ENCODE data around the gene TFIP11.

Gene TFIP11

GRCh38 chr22:26479043-26479791 is 33.1 kb downstream of the TFIP11 start:
- Histone ChIP-seq H3K27ac (ENCODE audit: low read length) (no peak overlapping the region), H3K36me3 (ENCODE audit: control insufficient read depth in 2 of 2, insufficient read depth in 2 of 2, low read length in 2 of 2) (peaks cover 17 to 28% of the 10 kb centered on the region in 2 donors), H3K27me3 (ENCODE audit: control insufficient read depth in 1 of 2, insufficient read depth in 2 of 2, low read length in 2 of 2) (no peaks in the 10 kb centered on the region), H3K4me1 (ENCODE audit: control insufficient read depth, insufficient read depth, low read length) (peaks cover 22% of the 10 kb centered on the region), H3K9ac (ENCODE audit: low read length in 2 of 2) (no peak overlapping the region), H3K4me3 (ENCODE audit: low read length in 2 of 2) (no peak overlapping the region), H3K9me3 (ENCODE audit: control insufficient read depth in 2 of 2, low read length in 2 of 2) (no peaks in the 10 kb centered on the region)

- Histone ChIP-seq H3K27me3 (ENCODE audit: control insufficient read depth in 1 of 2, insufficient read depth in 2 of 2, low read length in 2 of 2) (no peaks in the 10 kb centered on the region), H3K9me3 (ENCODE audit: control insufficient read depth in 2 of 2, low read length in 2 of 2) (no peaks in the 10 kb centered on the region), H3K27ac (ENCODE audit: low read length) (no peak overlapping the region), H3K9ac (ENCODE audit: low read length in 2 of 2) (no peak overlapping the region), H3K36me3 (ENCODE audit: control insufficient read depth in 2 of 2, insufficient read depth in 2 of 2, low read length in 2 of 2) (peaks cover 26 to 37% of the 10 kb centered on the region in 2 donors), H3K4me1 (ENCODE audit: control insufficient read depth, insufficient read depth, low read length) (peaks cover 13% of the 10 kb centered on the region), H3K4me3 (ENCODE audit: low read length in 2 of 2) (no peak overlapping the region)
Measured at GRCh38 chr22:26477341-26477731, 34.9 kb downstream of the TFIP11 start.

- Histone ChIP-seq H3K9me3 (ENCODE audit: control insufficient read depth in 2 of 2, low read length in 2 of 2) (no peaks in the 10 kb centered on the region), H3K9ac (ENCODE audit: low read length in 2 of 2) (no peak overlapping the region), H3K4me3 (ENCODE audit: low read length in 2 of 2) (no peak overlapping the region), H3K36me3 (ENCODE audit: control insufficient read depth in 2 of 2, insufficient read depth in 2 of 2, low read length in 2 of 2) (peaks cover 31 to 41% of the 10 kb centered on the region in 2 donors), H3K27me3 (ENCODE audit: control insufficient read depth in 1 of 2, insufficient read depth in 2 of 2, low read length in 2 of 2) (no peaks in the 10 kb centered on the region), H3K4me1 (ENCODE audit: control insufficient read depth, insufficient read depth, low read length) (peaks cover 13% of the 10 kb centered on the region), H3K27ac (ENCODE audit: low read length) (no peak overlapping the region)
Measured at GRCh38 chr22:26476705-26477340, 35.5 kb downstream of the TFIP11 start.

GRCh38 chr22:26474682-26475081 is 37.6 kb downstream of the TFIP11 start:
- Histone ChIP-seq H3K36me3 (ENCODE audit: control insufficient read depth in 2 of 2, insufficient read depth in 2 of 2, low read length in 2 of 2) (peaks cover 41 to 55% of the 10 kb centered on the region in 2 donors), H3K27ac (ENCODE audit: low read length) (no peak overlapping the region), H3K27me3 (ENCODE audit: control insufficient read depth in 1 of 2, insufficient read depth in 2 of 2, low read length in 2 of 2) (no peaks in the 10 kb centered on the region), H3K4me3 (ENCODE audit: low read length in 2 of 2) (no peak overlapping the region), H3K9ac (ENCODE audit: low read length in 2 of 2) (no peak overlapping the region), H3K4me1 (ENCODE audit: control insufficient read depth, insufficient read depth, low read length) (peaks cover 3% of the 10 kb centered on the region), H3K9me3 (ENCODE audit: control insufficient read depth in 2 of 2, low read length in 2 of 2) (no peaks in the 10 kb centered on the region)

- Histone ChIP-seq H3K9me3 (ENCODE audit: control insufficient read depth in 2 of 2, low read length in 2 of 2) (no peaks in the 10 kb centered on the region), H3K36me3 (ENCODE audit: control insufficient read depth in 2 of 2, insufficient read depth in 2 of 2, low read length in 2 of 2) (peaks cover 51 to 54% of the 10 kb centered on the region in 2 donors), H3K9ac (ENCODE audit: low read length in 2 of 2) (no peak overlapping the region), H3K4me3 (ENCODE audit: low read length in 2 of 2) (no peak overlapping the region), H3K4me1 (ENCODE audit: control insufficient read depth, insufficient read depth, low read length) (no peaks in the 10 kb centered on the region), H3K27ac (ENCODE audit: low read length) (no peak overlapping the region), H3K27me3 (ENCODE audit: control insufficient read depth in 1 of 2, insufficient read depth in 2 of 2, low read length in 2 of 2) (no peaks in the 10 kb centered on the region)
Measured at GRCh38 chr22:26471522-26471921, 40.8 kb downstream of the TFIP11 start.

- H3K4me1 ChIP-seq (ENCODE audit: control insufficient read depth, insufficient read depth, low read length) = no peaks in the 10 kb centered on the region
- H3K27ac ChIP-seq (ENCODE audit: low read length) = no peak overlapping the region
- peaks cover 57 to 59% of the 10 kb centered on the region in 2 donors for H3K36me3 ChIP-seq (ENCODE audit: control insufficient read depth in 2 of 2, insufficient read depth in 2 of 2, low read length in 2 of 2)
- no peak overlapping the region for H3K4me3 ChIP-seq (ENCODE audit: low read length in 2 of 2)
- H3K9me3 ChIP-seq (ENCODE audit: control insufficient read depth in 2 of 2, low read length in 2 of 2) = no peaks in the 10 kb centered on the region
- H3K9ac ChIP-seq (ENCODE audit: low read length in 2 of 2) = no peak overlapping the region
- no peaks in the 10 kb centered on the region for H3K27me3 ChIP-seq (ENCODE audit: control insufficient read depth in 1 of 2, insufficient read depth in 2 of 2, low read length in 2 of 2)
Measured at GRCh38 chr22:26470807-26471206, 41.5 kb downstream of the TFIP11 start.

GRCh38 chr22:26466196-26466595 is 46.1 kb downstream of the TFIP11 start:
- Histone ChIP-seq H3K36me3 (ENCODE audit: control insufficient read depth in 2 of 2, insufficient read depth in 2 of 2, low read length in 2 of 2) (peaks cover 54 to 72% of the 10 kb centered on the region in 2 donors), H3K4me3 (ENCODE audit: low read length in 2 of 2) (no peak overlapping the region), H3K9me3 (ENCODE audit: control insufficient read depth in 2 of 2, low read length in 2 of 2) (no peaks in the 10 kb centered on the region), H3K4me1 (ENCODE audit: control insufficient read depth, insufficient read depth, low read length) (peaks cover 14% of the 10 kb centered on the region), H3K9ac (ENCODE audit: low read length in 2 of 2) (no peak overlapping the region), H3K27me3 (ENCODE audit: control insufficient read depth in 1 of 2, insufficient read depth in 2 of 2, low read length in 2 of 2) (no peaks in the 10 kb centered on the region), H3K27ac (ENCODE audit: low read length) (no peak overlapping the region)

GRCh38 chr22:26464312-26464711 is 48.0 kb downstream of the TFIP11 start:
- Histone ChIP-seq H3K9ac (ENCODE audit: low read length in 2 of 2) (no peak overlapping the region), H3K27ac (ENCODE audit: low read length) (no peak overlapping the region), H3K9me3 (ENCODE audit: control insufficient read depth in 2 of 2, low read length in 2 of 2) (no peaks in the 10 kb centered on the region), H3K27me3 (ENCODE audit: control insufficient read depth in 1 of 2, insufficient read depth in 2 of 2, low read length in 2 of 2) (no peaks in the 10 kb centered on the region), H3K4me3 (ENCODE audit: low read length in 2 of 2) (no peak overlapping the region), H3K36me3 (ENCODE audit: control insufficient read depth in 2 of 2, insufficient read depth in 2 of 2, low read length in 2 of 2) (peaks cover 57% of the 10 kb centered on the region in 2 donors), H3K4me1 (ENCODE audit: control insufficient read depth, insufficient read depth, low read length) (peaks cover 14% of the 10 kb centered on the region)

GRCh38 chr22:26463688-26464087 is 48.6 kb downstream of the TFIP11 start:
- Histone ChIP-seq H3K27me3 (ENCODE audit: control insufficient read depth in 1 of 2, insufficient read depth in 2 of 2, low read length in 2 of 2) (no peaks in the 10 kb centered on the region), H3K9ac (ENCODE audit: low read length in 2 of 2) (no peak overlapping the region), H3K27ac (ENCODE audit: low read length) (no peak overlapping the region), H3K9me3 (ENCODE audit: control insufficient read depth in 2 of 2, low read length in 2 of 2) (no peaks in the 10 kb centered on the region), H3K4me3 (ENCODE audit: low read length in 2 of 2) (no peak overlapping the region), H3K4me1 (ENCODE audit: control insufficient read depth, insufficient read depth, low read length) (peaks cover 14% of the 10 kb centered on the region), H3K36me3 (ENCODE audit: control insufficient read depth in 2 of 2, insufficient read depth in 2 of 2, low read length in 2 of 2) (peaks cover 53 to 56% of the 10 kb centered on the region in 2 donors)

- Histone ChIP-seq H3K27me3 (ENCODE audit: control insufficient read depth in 1 of 2, insufficient read depth in 2 of 2, low read length in 2 of 2) (no peaks in the 10 kb centered on the region), H3K9me3 (ENCODE audit: control insufficient read depth in 2 of 2, low read length in 2 of 2) (no peaks in the 10 kb centered on the region), H3K9ac (ENCODE audit: low read length in 2 of 2) (no peak overlapping the region), H3K4me3 (ENCODE audit: low read length in 2 of 2) (no peak overlapping the region), H3K4me1 (ENCODE audit: control insufficient read depth, insufficient read depth, low read length) (peaks cover 14% of the 10 kb centered on the region), H3K36me3 (ENCODE audit: control insufficient read depth in 2 of 2, insufficient read depth in 2 of 2, low read length in 2 of 2) (peaks cover 52 to 53% of the 10 kb centered on the region in 2 donors), H3K27ac (ENCODE audit: low read length) (no peak overlapping the region)
Measured at GRCh38 chr22:26463101-26463661, 49.1 kb downstream of the TFIP11 start.

- H3K36me3 ChIP-seq (ENCODE audit: control insufficient read depth in 2 of 2, insufficient read depth in 2 of 2, low read length in 2 of 2) = peaks cover 54 to 56% of the 10 kb centered on the region in 2 donors
- no peaks in the 10 kb centered on the region for H3K9me3 ChIP-seq (ENCODE audit: control insufficient read depth in 2 of 2, low read length in 2 of 2)
- no peak overlapping the region for H3K4me3 ChIP-seq (ENCODE audit: low read length in 2 of 2)
- H3K27ac ChIP-seq (ENCODE audit: low read length) = no peak overlapping the region
- peaks cover 14% of the 10 kb centered on the region for H3K4me1 ChIP-seq (ENCODE audit: control insufficient read depth, insufficient read depth, low read length)
- H3K27me3 ChIP-seq (ENCODE audit: control insufficient read depth in 1 of 2, insufficient read depth in 2 of 2, low read length in 2 of 2) = no peaks in the 10 kb centered on the region
- H3K9ac ChIP-seq (ENCODE audit: low read length in 2 of 2) = no peak overlapping the region
Measured at GRCh38 chr22:26462641-26463040, 49.6 kb downstream of the TFIP11 start.
